IPS-NIHi7 (cell line): ENCODE data around the gene ALDH1L2.
A peak's percentile ranks its signal among the peaks of the same experiment; 100 is the strongest.
"Not testable (repeated sequence)": the region's sequence is repeated elsewhere in the genome, so short reads cannot be mapped to it uniquely, and the experiment has no call there.

Experiments used
- DNase-seq: peaks from one replicate; pipeline ENCODE4 v3.0.0; 2012; ENCODE audit warnings: mixed read lengths; ENCODE audit errors: extremely low spot score

ALDH1L2 gene

GRCh38 chr12:105084251-105085250, at the start of gene ALDH1L2:
Gene ALDH1L2, minus strand, starts transcription at chr12:105084458. Its CDS starts 22 bp downstream, at chr12:105084436.
- peak; percentile 93 for DNase-seq

GRCh38 chr12:105120551-105120950, 36.3 kb upstream of the ALDH1L2 start:
- no peak for DNase-seq

- DNase-seq: no peak
These were observed 32.7 kb upstream of the ALDH1L2 start for GRCh38 chr12:105116969-105117368.

GRCh38 chr12:105113094-105113493, 28.8 kb upstream of the ALDH1L2 start:
- no peak for DNase-seq

GRCh38 chr12:105110851-105111250, 26.6 kb upstream of the ALDH1L2 start:
- no peak for DNase-seq

GRCh38 chr12:105109465-105110212, 25.4 kb upstream of the ALDH1L2 start:
- DNase-seq: no peak

GRCh38 chr12:105107494-105108371, 23.5 kb upstream of the ALDH1L2 start, which contains the start of gene WASHC4:
Gene WASHC4, plus strand, starts transcription at chr12:105107731. Its CDS starts 70 bp downstream, at chr12:105107801.
- DNase-seq: peak; percentile 97

- DNase-seq: peak; percentile 35
These were observed 22.9 kb upstream of the ALDH1L2 start for GRCh38 chr12:105107171-105107493.

GRCh38 chr12:105106621-105107020, 22.4 kb upstream of the ALDH1L2 start:
- DNase-seq: no peak

GRCh38 chr12:105104762-105105161, 20.5 kb upstream of the ALDH1L2 start:
- no peak for DNase-seq

- no peak for DNase-seq
These were observed 18.4 kb upstream of the ALDH1L2 start for GRCh38 chr12:105102673-105103072.

GRCh38 chr12:105100998-105101397, 16.7 kb upstream of the ALDH1L2 start:
- no peak for DNase-seq

- DNase-seq: no peak
These were observed 16.1 kb upstream of the ALDH1L2 start for GRCh38 chr12:105100207-105100985.

GRCh38 chr12:105099356-105099755, 15.1 kb upstream of the ALDH1L2 start:
- no peak for DNase-seq

- DNase-seq: not testable (repeated sequence)
These were observed 11.1 kb upstream of the ALDH1L2 start for GRCh38 chr12:105095338-105095737.

- DNase-seq: peak; percentile 62
These were observed 8.1 kb upstream of the ALDH1L2 start for GRCh38 chr12:105092336-105092735.

- no peak for DNase-seq
These were observed 7.4 kb upstream of the ALDH1L2 start for GRCh38 chr12:105091476-105092206.

- DNase-seq: no peak
These were observed 6.1 kb upstream of the ALDH1L2 start for GRCh38 chr12:105090361-105090760.

GRCh38 chr12:105089817-105090216, 5.6 kb upstream of the ALDH1L2 start:
- no peak for DNase-seq

- no peak for DNase-seq
These were observed 1.2 kb upstream of the ALDH1L2 start for GRCh38 chr12:105085501-105085900.
